ENCODE data around the gene EFCAB10.
"Not testable (repeated sequence)": the region's sequence is repeated elsewhere in the genome, so short reads cannot be mapped to it uniquely, and the experiment has no call there.

EFCAB10 gene

GRCh38 chr7:105611856-105612775 lies 30.8 kb upstream of the EFCAB10 start:
- H3K4me3 Mint-ChIP-seq = no peak overlapping the region
- H3K36me3 Mint-ChIP-seq (ENCODE audit: insufficient read depth) = peaks cover 22% of the 10 kb centered on the region
- ATAC-seq (replicated peaks) = no peak
- H3K27me3 Mint-ChIP-seq = no peaks in the 10 kb centered on the region
- H3K27ac Mint-ChIP-seq = no peak overlapping the region
- no peaks in the 10 kb centered on the region for H3K9me3 Mint-ChIP-seq
- H3K4me1 Mint-ChIP-seq (ENCODE audit: low read depth in 2 of 2) = peaks cover 0 to 4% of the 10 kb centered on the region in 2 donors
- no peak for DNase-seq

GRCh38 chr7:105610165-105610930 lies 29.1 kb upstream of the EFCAB10 start:
- Mint-ChIP-seq H3K9me3 (no peaks in the 10 kb centered on the region), H3K4me1 (ENCODE audit: low read depth in 2 of 2) (peaks cover 0 to 4% of the 10 kb centered on the region in 2 donors), H3K27ac (no peak overlapping the region), H3K4me3 (no peak overlapping the region), H3K36me3 (ENCODE audit: insufficient read depth) (peaks cover 22% of the 10 kb centered on the region), H3K27me3 (no peaks in the 10 kb centered on the region)
- DNase-seq (no peak), ATAC-seq (replicated peaks) (no peak)

GRCh38 chr7:105602325-105603305 lies 21.3 kb upstream of the EFCAB10 start:
- H3K4me3 Mint-ChIP-seq = no peak overlapping the region
- H3K9me3 Mint-ChIP-seq = no peaks in the 10 kb centered on the region
- ATAC-seq (replicated peaks) (no peak), DNase-seq (no peak)
- peaks cover 16 to 18% of the 10 kb centered on the region in 2 donors for H3K27me3 Mint-ChIP-seq
- H3K4me1 Mint-ChIP-seq (ENCODE audit: low read depth in 2 of 2) = peaks cover 0 to 1% of the 10 kb centered on the region in 2 donors
- H3K36me3 Mint-ChIP-seq (ENCODE audit: insufficient read depth) = peaks cover 11% of the 10 kb centered on the region
- no peak overlapping the region for H3K27ac Mint-ChIP-seq

- ATAC-seq (replicated peaks) (no peak), DNase-seq (no peak)
- Mint-ChIP-seq H3K9me3 (no peaks in the 10 kb centered on the region), H3K36me3 (ENCODE audit: insufficient read depth) (peaks cover 7% of the 10 kb centered on the region), H3K27ac (no peak overlapping the region), H3K27me3 (peaks cover 16 to 18% of the 10 kb centered on the region in 2 donors), H3K4me1 (ENCODE audit: low read depth in 2 of 2) (peaks cover 0 to 1% of the 10 kb centered on the region in 2 donors), H3K4me3 (no peak overlapping the region)
Measured at GRCh38 chr7:105600720-105601550, 19.6 kb upstream of the EFCAB10 start.

- Mint-ChIP-seq H3K27ac (no peak overlapping the region), H3K27me3 (peaks cover 16 to 18% of the 10 kb centered on the region in 2 donors), H3K9me3 (no peaks in the 10 kb centered on the region), H3K4me3 (no peak overlapping the region), H3K36me3 (ENCODE audit: insufficient read depth) (peaks cover 3% of the 10 kb centered on the region), H3K4me1 (ENCODE audit: low read depth in 2 of 2) (peaks cover 0 to 1% of the 10 kb centered on the region in 2 donors)
- no peak for DNase-seq
- ATAC-seq (replicated peaks) = no peak
Measured at GRCh38 chr7:105599551-105599950, 18.3 kb upstream of the EFCAB10 start.

- DNase-seq; H3K4me3 Mint-ChIP-seq; H3K36me3 Mint-ChIP-seq (ENCODE audit: insufficient read depth); ATAC-seq (replicated peaks); H3K9me3 Mint-ChIP-seq; H3K4me1 Mint-ChIP-seq (ENCODE audit: low read depth in 2 of 2); H3K27ac Mint-ChIP-seq: not testable (repeated sequence)
- H3K27me3 Mint-ChIP-seq = peaks cover 16 to 18% of the 10 kb centered on the region in 2 donors
Measured at GRCh38 chr7:105599080-105599479, 17.8 kb upstream of the EFCAB10 start.

GRCh38 chr7:105596866-105597265 lies 15.6 kb upstream of the EFCAB10 start:
- DNase-seq (no peak), ATAC-seq (replicated peaks) (no peak)
- no peaks in the 10 kb centered on the region for H3K9me3 Mint-ChIP-seq
- no peaks in the 10 kb centered on the region for H3K36me3 Mint-ChIP-seq (ENCODE audit: insufficient read depth)
- no peak overlapping the region for H3K4me3 Mint-ChIP-seq
- H3K27me3 Mint-ChIP-seq = peaks cover 11 to 16% of the 10 kb centered on the region in 2 donors
- no peak overlapping the region for H3K27ac Mint-ChIP-seq
- peaks cover 0 to 1% of the 10 kb centered on the region in 2 donors for H3K4me1 Mint-ChIP-seq (ENCODE audit: low read depth in 2 of 2)

- Mint-ChIP-seq H3K4me3 (no peak overlapping the region), H3K4me1 (ENCODE audit: low read depth in 2 of 2) (peaks cover 4 to 6% of the 10 kb centered on the region in 2 donors), H3K27ac (peak overlapping the region in 1 of 2 donors; percentile 44), H3K27me3 (no peaks in the 10 kb centered on the region), H3K36me3 (ENCODE audit: insufficient read depth) (no peaks in the 10 kb centered on the region), H3K9me3 (no peaks in the 10 kb centered on the region)
- DNase-seq (no peak), ATAC-seq (replicated peaks) (no peak)
Measured at GRCh38 chr7:105594034-105594433, 12.7 kb upstream of the EFCAB10 start.

GRCh38 chr7:105591522-105591921 lies 10.2 kb upstream of the EFCAB10 start:
- ATAC-seq (replicated peaks) (no peak), DNase-seq (no peak)
- Mint-ChIP-seq H3K27ac (no peak overlapping the region), H3K4me3 (no peak overlapping the region), H3K27me3 (no peaks in the 10 kb centered on the region), H3K36me3 (ENCODE audit: insufficient read depth) (no peaks in the 10 kb centered on the region), H3K9me3 (no peaks in the 10 kb centered on the region), H3K4me1 (ENCODE audit: low read depth in 2 of 2) (peaks cover 4 to 6% of the 10 kb centered on the region in 2 donors)

GRCh38 chr7:105590793-105591192 lies 9.5 kb upstream of the EFCAB10 start:
- no peaks in the 10 kb centered on the region for H3K9me3 Mint-ChIP-seq
- DNase-seq (no peak), ATAC-seq (replicated peaks) (no peak)
- H3K27me3 Mint-ChIP-seq = no peaks in the 10 kb centered on the region
- H3K4me3 Mint-ChIP-seq = no peak overlapping the region
- peaks cover 6% of the 10 kb centered on the region in 2 donors for H3K4me1 Mint-ChIP-seq (ENCODE audit: low read depth in 2 of 2)
- no peak overlapping the region for H3K27ac Mint-ChIP-seq
- no peaks in the 10 kb centered on the region for H3K36me3 Mint-ChIP-seq (ENCODE audit: insufficient read depth)

GRCh38 chr7:105589356-105590077 lies 8.2 kb upstream of the EFCAB10 start:
- H3K27me3 Mint-ChIP-seq = no peaks in the 10 kb centered on the region
- H3K27ac Mint-ChIP-seq = peak overlapping the region in 1 of 2 donors; percentile 15
- no peaks in the 10 kb centered on the region for H3K36me3 Mint-ChIP-seq (ENCODE audit: insufficient read depth)
- peaks cover 6% of the 10 kb centered on the region in 2 donors for H3K4me1 Mint-ChIP-seq (ENCODE audit: low read depth in 2 of 2)
- peaks cover 1 to 3% of the 10 kb centered on the region in 2 donors for H3K9me3 Mint-ChIP-seq
- ATAC-seq (replicated peaks) = peak; percentile 93
- DNase-seq = peak; percentile 27 to 43 (median 31)
- no peak overlapping the region for H3K4me3 Mint-ChIP-seq
